ENCODE results near the gene MED17. TPM values are rescaled to one million over a fixed set of nuclear protein-coding genes. Genes with fewer than 3 reads are reported as not detected.

The MED17 gene
- total RNA-seq, 1 experiment from 2014 or later = 67.9 TPM

GRCh38 chr11:93843906-93844305, 59.8 kb downstream of the MED17 start:
- TF ChIP-seq EZH2 (IDR thresholded peaks at IDR 0.05; ENCODE audit: borderline replicate concordance, low read depth, low read length, poor library complexity, severe bottlenecking) (no peak), CTCF (conservative IDR thresholded peaks at IDR 0.05; ENCODE audit: low read depth, low read length) (no peak)
- no peak for DNase-seq (ENCODE audit: low spot score)
- no peaks in the 10 kb centered on the region for H3K9me3 ChIP-seq (ENCODE audit: low read depth, low read length, poor library complexity, severe bottlenecking)
- no peaks in the 10 kb centered on the region for H3K27me3 ChIP-seq (replicated peaks; ENCODE audit: insufficient read depth, low read depth, low read length, poor library complexity)
- H3K4me1 ChIP-seq (ENCODE audit: insufficient read depth, low read length, poor library complexity, severe bottlenecking) = no peaks in the 10 kb centered on the region
- ChIA-PET CTCF (no interaction called here), POLR2A (ENCODE audit: low non-redundant PET) (no interaction called here)
- intact Hi-C loops (cut with micrococcal nuclease; ENCODE audit: unreplicated experiment) = no loop called here
- no peak overlapping the region for H3K27ac ChIP-seq (ENCODE audit: low read depth, low read length, poor library complexity, severe bottlenecking)
- H3K36me3 ChIP-seq (ENCODE audit: insufficient read depth, low read length, poor library complexity, severe bottlenecking) = no peaks in the 10 kb centered on the region
- no peak overlapping the region for H3K4me3 ChIP-seq (ENCODE audit: low read depth, low read length, poor library complexity, severe bottlenecking)
- no TSS peak for BruUV-seq (replicated peaks)

GRCh38 chr11:93844568-93844967, 60.5 kb downstream of the MED17 start:
- Histone ChIP-seq H3K27ac (ENCODE audit: low read depth, low read length, poor library complexity, severe bottlenecking) (no peak overlapping the region), H3K27me3 (replicated peaks; ENCODE audit: insufficient read depth, low read depth, low read length, poor library complexity) (no peaks in the 10 kb centered on the region), H3K4me1 (ENCODE audit: insufficient read depth, low read length, poor library complexity, severe bottlenecking) (no peaks in the 10 kb centered on the region), H3K36me3 (ENCODE audit: insufficient read depth, low read length, poor library complexity, severe bottlenecking) (no peaks in the 10 kb centered on the region), H3K9me3 (ENCODE audit: low read depth, low read length, poor library complexity, severe bottlenecking) (no peaks in the 10 kb centered on the region), H3K4me3 (ENCODE audit: low read depth, low read length, poor library complexity, severe bottlenecking) (no peak overlapping the region)
- TF ChIP-seq CTCF (conservative IDR thresholded peaks at IDR 0.05; ENCODE audit: low read depth, low read length) (no peak), EZH2 (IDR thresholded peaks at IDR 0.05; ENCODE audit: borderline replicate concordance, low read depth, low read length, poor library complexity, severe bottlenecking) (no peak)
- intact Hi-C loops (cut with micrococcal nuclease; ENCODE audit: unreplicated experiment) = no loop called here
- no TSS peak for BruUV-seq (replicated peaks)
- ChIA-PET POLR2A (ENCODE audit: low non-redundant PET) (interaction anchor here (0.6 kb wide), 1 partner anchor 681 kb away, joined by 4 read pairs; no protein-coding TSS in a partner anchor), CTCF (no interaction called here)
- no peak for DNase-seq (ENCODE audit: low spot score)

DNA sequence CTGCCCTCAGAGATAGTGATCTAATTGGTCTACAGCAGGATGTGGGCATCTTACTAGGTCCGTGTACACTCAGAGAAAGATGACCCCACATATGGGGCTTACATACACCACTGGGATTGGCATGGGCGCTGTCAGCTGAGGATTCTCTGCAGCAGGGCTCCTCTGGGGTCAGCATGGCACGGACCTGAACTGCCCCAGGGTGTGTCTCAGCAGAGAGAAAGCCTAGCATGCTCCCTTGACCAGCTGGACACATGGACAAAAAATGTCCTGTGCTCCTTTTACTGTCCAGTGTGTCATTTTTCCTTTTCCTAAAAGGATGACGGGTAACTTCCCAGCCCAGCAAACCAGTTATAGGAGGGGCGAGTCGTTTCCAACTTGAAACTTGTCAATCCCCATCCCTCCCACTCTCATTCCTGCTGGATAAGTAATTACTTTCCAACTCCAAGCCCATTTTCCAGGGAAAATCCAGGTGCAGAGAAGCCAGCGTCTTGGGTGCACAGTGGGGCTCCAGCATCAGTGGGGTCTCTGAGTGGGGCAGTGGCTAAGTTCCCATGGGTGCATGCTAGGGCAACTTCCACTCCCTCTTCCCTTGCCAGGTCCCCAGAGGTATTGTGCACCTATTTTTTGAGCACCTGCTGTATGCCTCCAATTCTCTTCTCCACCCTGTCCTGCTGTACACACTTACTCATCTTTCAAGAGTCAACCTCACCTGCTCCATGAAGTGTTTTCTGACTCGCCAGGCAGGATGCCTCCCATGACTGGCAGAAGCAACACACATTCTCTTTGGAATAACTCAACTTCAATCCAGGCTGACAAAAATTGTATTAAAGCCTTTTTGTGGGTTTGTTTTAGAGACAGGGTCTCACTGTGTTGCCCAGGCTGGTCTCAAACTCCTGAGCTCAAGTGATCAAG, 61.4 kb downstream of the MED17 start:
- no peak overlapping the region for H3K4me3 ChIP-seq (ENCODE audit: low read depth, low read length, poor library complexity, severe bottlenecking)
- no peaks in the 10 kb centered on the region for H3K36me3 ChIP-seq (ENCODE audit: insufficient read depth, low read length, poor library complexity, severe bottlenecking)
- H3K4me1 ChIP-seq (ENCODE audit: insufficient read depth, low read length, poor library complexity, severe bottlenecking) = no peaks in the 10 kb centered on the region
- ChIA-PET CTCF (no interaction called here), POLR2A (ENCODE audit: low non-redundant PET) (interaction anchor here (0.6 kb wide), 1 partner anchor 8 kb away, joined by 3 read pairs; no protein-coding TSS in a partner anchor)
- no TSS peak for BruUV-seq (replicated peaks)
- DNase-seq (ENCODE audit: low spot score) = no peak
- no peak overlapping the region for H3K27ac ChIP-seq (ENCODE audit: low read depth, low read length, poor library complexity, severe bottlenecking)
- H3K27me3 ChIP-seq (replicated peaks; ENCODE audit: insufficient read depth, low read depth, low read length, poor library complexity) = no peaks in the 10 kb centered on the region
- intact Hi-C loops (cut with micrococcal nuclease; ENCODE audit: unreplicated experiment) = no loop called here
- TF ChIP-seq EZH2 (IDR thresholded peaks at IDR 0.05; ENCODE audit: borderline replicate concordance, low read depth, low read length, poor library complexity, severe bottlenecking) = no peak
- no peak for TF ChIP-seq CTCF (conservative IDR thresholded peaks at IDR 0.05; ENCODE audit: low read depth, low read length)
- no peaks in the 10 kb centered on the region for H3K9me3 ChIP-seq (ENCODE audit: low read depth, low read length, poor library complexity, severe bottlenecking)
